ENCODE measurements around the gene ZNF544. TPM values are rescaled to one million over a fixed set of nuclear protein-coding genes. Genes with fewer than 3 reads are reported as not detected.

The ZNF544 gene
- total RNA-seq: 1 to 10 TPM; 3.8 to 9.5 (median 6.0) TPM

DNA sequence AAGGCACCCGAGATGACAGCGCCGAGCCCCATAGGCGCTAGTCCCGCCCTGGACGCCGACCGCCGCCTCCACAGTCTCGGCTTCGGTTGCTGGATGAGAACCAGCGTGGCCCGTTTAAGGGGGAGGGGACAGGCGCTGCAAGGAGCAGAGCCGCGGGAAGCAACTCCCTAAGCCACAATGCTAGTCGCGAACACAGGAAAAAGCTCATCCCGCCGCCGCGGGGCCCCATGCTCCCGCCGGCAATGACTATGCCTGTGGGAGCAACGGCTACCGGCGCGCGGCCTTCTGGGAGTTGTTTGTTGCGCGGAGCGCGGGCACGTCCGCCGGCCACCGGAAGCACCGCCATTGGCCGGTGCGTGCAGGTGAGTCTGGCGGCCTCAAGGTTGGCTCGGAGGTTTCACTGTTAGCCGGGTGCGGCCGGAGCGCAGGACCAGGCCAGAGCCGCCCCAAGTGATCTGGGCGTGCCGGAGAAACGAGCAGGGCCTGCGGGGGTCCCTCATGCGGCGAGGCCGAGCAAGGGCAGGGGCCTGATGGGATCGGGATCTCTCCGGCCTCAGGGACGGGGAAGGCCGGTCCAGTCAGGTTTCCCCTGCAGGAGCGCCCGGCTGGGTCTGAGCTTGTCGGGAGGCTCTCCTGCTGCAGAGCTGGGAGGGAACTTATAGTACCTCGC lies at the start of gene ZNF544:
Gene ZNF544, plus strand, starts transcription at position 330 of the 670 bp plus-strand sequence. CDS start 15,110 bp downstream, outside the sequence.
- peaks cover 0 to 19% (median 2%) of the 10 kb centered on the region in 3 donors for H3K9me3 ChIP-seq
- in situ Hi-C loops (cut with MboI; ENCODE audit: low sequenced_read_pairs in 4 of 4): no loop called here

DNA sequence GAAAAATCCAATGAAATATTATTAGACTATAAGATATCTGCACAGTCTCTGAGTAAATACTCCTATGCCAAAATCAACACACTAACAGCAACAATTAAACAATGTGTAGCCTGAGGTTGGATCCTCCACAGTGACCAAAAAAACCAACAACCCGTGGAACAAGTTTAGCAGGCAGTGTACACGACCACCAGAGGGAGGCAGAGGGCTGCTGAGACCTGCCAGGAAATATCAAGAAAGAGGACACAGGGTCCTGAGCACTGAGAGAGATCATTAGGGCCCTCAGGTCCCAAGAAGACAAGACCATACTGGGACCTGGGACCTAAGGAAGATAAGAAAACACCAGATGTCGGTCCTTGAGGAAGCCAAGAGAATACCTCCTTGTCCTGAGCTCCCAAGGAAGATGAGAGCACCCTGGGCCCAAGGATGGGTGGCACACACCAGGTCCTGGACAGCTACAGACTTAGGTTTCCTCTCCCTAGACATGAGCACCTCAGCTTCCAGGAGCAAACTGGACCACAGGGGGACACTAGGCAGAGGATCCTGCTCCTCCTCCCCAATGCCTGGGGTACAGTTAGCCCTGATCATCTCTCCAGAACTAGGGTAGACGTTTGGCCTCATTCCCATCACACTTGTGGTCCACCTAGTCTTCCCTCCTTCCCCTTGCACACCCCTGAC lies 46.7 kb upstream of the ZNF544 start:
- peaks cover 0 to 5% of the 10 kb centered on the region in 2 donors for H3K4me1 ChIP-seq
- in situ Hi-C loops (cut with MboI; ENCODE audit: low sequenced_read_pairs in 4 of 4): no loop called here
- H3K4me3 ChIP-seq: peak overlapping the region; percentile 82 to 94 (median 92)
- ATAC-seq: no peak
- no peak for DNase-seq
- no peaks in the 10 kb centered on the region for H3K27me3 ChIP-seq
- peak overlapping the region; percentile 92 to 99 (median 98) for H3K27ac ChIP-seq
- intact Hi-C loops (cut with DNase I; ENCODE audit: low total_unique reads): loop anchor here (2.0 to 10.0 kb wide), 5 partner anchors 47 to 1615 kb away; partner anchors contain the start of genes ZNF132, ZNF470, ZNF544 and ZNF772
- H3K36me3 ChIP-seq: peaks cover 12 to 77% of the 10 kb centered on the region in 2 donors
- H3K9me3 ChIP-seq: peaks cover 7 to 80% (median 54%) of the 10 kb centered on the region in 3 donors
- TF ChIP-seq CTCF (IDR thresholded peaks at IDR 0.05 in 4 of 5, conservative IDR thresholded peaks at IDR 0.05 in 1 of 5): peak; percentile 13 to 41 (median 23)
- no peak for TF ChIP-seq POLR2A (IDR thresholded peaks at IDR 0.05)

More for the DNA sequence above, at the start of gene ZNF544:
- DNase-seq (peak; percentile 9 to 23), ATAC-seq (peak in 1 of 2 donors; percentile 49)
- Histone ChIP-seq H3K4me3 (peak within 1 kb of the TSS; percentile 71 to 89 (median 76)), H3K4me1 (peaks cover 6 to 16% of the 10 kb centered on the region in 2 donors), H3K27me3 (peaks cover 0 to 3% (median 0%) of the 10 kb centered on the region in 3 donors), H3K36me3 (peaks cover 0 to 41% of the 10 kb centered on the region in 2 donors), H3K27ac (peak within 1 kb of the TSS; percentile 64 to 73 (median 69))
- TF ChIP-seq POLR2A (IDR thresholded peaks at IDR 0.05) (no peak), CTCF (IDR thresholded peaks at IDR 0.05 in 4 of 5, conservative IDR thresholded peaks at IDR 0.05 in 1 of 5) (no peak)
- intact Hi-C loops (cut with DNase I; ENCODE audit: low total_unique reads): loop anchor here (2.0 kb wide), 1 partner anchor 46 kb away; the partner anchor contains the start of gene ZNF274

- H3K27ac ChIP-seq: peak overlapping the region; percentile 92 to 99 (median 98)
- peak overlapping the region; percentile 82 to 94 (median 92) for H3K4me3 ChIP-seq
- intact Hi-C loops (cut with DNase I; ENCODE audit: low total_unique reads): loop anchor here (2.0 to 10.0 kb wide), 5 partner anchors 46 to 1615 kb away; partner anchors contain the start of genes ZNF132, ZNF470, ZNF544 and ZNF772
- H3K27me3 ChIP-seq: no peaks in the 10 kb centered on the region
- H3K4me1 ChIP-seq: peaks cover 0 to 5% of the 10 kb centered on the region in 2 donors
- no peak for TF ChIP-seq CTCF (IDR thresholded peaks at IDR 0.05 in 4 of 5, conservative IDR thresholded peaks at IDR 0.05 in 1 of 5)
- TF ChIP-seq POLR2A (IDR thresholded peaks at IDR 0.05): no peak
- peaks cover 16 to 78% of the 10 kb centered on the region in 2 donors for H3K36me3 ChIP-seq
- peak in 1 of 2 donors; percentile 4 for ATAC-seq
- in situ Hi-C loops (cut with MboI; ENCODE audit: low sequenced_read_pairs in 4 of 4): no loop called here
- no peak for DNase-seq
- peaks cover 7 to 81% (median 54%) of the 10 kb centered on the region in 3 donors for H3K9me3 ChIP-seq
These were observed 46.1 kb upstream of the ZNF544 start for GRCh38 chr19:58182577-58182988.

DNA sequence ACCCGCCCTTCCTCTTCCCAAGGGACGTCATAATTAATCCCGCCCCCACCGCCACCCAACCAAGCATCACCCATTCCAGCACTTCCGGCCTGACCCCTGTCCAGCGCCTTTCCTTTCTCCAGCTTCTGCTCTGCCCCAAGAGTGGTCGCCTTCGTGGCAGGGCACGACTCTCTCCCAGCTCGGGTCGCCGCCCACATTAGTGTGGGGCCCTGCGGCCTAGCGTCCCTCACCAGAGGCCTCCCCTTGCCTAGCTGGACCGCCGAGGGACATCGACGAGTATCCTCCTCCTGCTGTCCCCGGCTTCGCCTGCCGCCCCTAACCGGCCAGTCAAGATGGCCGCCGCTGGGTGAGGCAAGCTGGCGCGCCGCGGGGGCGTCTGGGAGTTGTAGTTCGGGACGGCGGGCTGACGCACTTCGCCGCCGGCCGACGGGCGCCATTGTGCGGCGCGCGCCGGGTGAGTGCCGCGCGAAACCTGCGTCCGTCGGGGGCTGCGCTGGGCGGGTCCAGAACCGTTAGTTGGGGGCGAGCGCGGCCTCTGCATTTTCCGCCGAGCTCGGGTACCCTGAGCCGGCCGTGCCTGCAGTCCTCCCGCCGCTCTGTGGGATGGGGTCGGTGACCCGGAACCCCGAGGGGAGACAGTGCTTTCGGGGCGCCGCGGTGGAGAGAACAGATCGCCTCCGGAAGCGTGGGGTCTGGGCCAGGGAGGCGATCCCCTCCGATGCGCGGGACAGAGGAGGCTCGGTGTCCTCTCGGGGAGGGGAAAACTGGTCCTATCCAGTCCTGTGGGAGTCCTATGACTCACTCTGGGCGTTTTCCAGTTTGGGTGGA lies 45.5 kb upstream of the ZNF544 start, which contains the start of gene ZNF274:
Gene ZNF274, plus strand, starts transcription at position 73 of the 828 bp plus-strand sequence. CDS start 905 bp downstream, outside the sequence.
- Histone ChIP-seq H3K4me1 (peaks cover 0 to 5% of the 10 kb centered on the region in 2 donors), H3K27ac (peak within 1 kb of the TSS; percentile 92 to 99 (median 98)), H3K27me3 (no peaks in the 10 kb centered on the region), H3K4me3 (peak within 1 kb of the TSS; percentile 82 to 94 (median 92)), H3K9me3 (peaks cover 13 to 81% (median 53%) of the 10 kb centered on the region in 3 donors), H3K36me3 (peaks cover 22 to 78% of the 10 kb centered on the region in 2 donors)
- intact Hi-C loops (cut with DNase I; ENCODE audit: low total_unique reads) (loop anchor here (1.0 to 10.0 kb wide), 7 partner anchors 46 to 1616 kb away; partner anchors contain the start of genes ERVK3-1, ZNF132, ZNF470 and ZNF544), in situ Hi-C loops (cut with MboI; ENCODE audit: low sequenced_read_pairs in 4 of 4) (no loop called here)
- TF ChIP-seq CTCF (IDR thresholded peaks at IDR 0.05 in 4 of 5, conservative IDR thresholded peaks at IDR 0.05 in 1 of 5) (no peak), POLR2A (IDR thresholded peaks at IDR 0.05) (peak; percentile 88 to 94)
- DNase-seq (peak; percentile 84 to 92), ATAC-seq (peak; percentile 92 to 95)

All from gastrocnemius medialis (tissue), 4 donors.